HepG2 (cell line): ENCODE results near the gene NADK2. TPM values are rescaled to one million over a fixed set of nuclear protein-coding genes. Genes with fewer than 3 reads are reported as not detected.

Experiments used
- BHLHE40 ChIP-seq: IDR thresholded peaks from 2 replicates; pipeline ENCODE4 v1.6.1; 2011; ENCODE audit warnings: low read length, improper control_type of control experiment
- HOXA3 ChIP-seq: sonication (generic); formaldehyde crosslinking; IDR thresholded peaks from 2 replicates; pipeline ENCODE4 v1.5.0; 2020; ENCODE audit warnings: missing genetic modification reagents
- NCOA5 ChIP-seq: sonication (generic); formaldehyde crosslinking; IDR thresholded peaks from 2 replicates; pipeline ENCODE4 v1.4.0; 2020; ENCODE audit warnings: missing genetic modification reagents
- POLR2AphosphoS5 ChIP-seq: IDR thresholded peaks from 2 replicates; pipeline ENCODE4 v1.6.1; 2012; ENCODE audit warnings: low read depth, low read length
- REPIN1 ChIP-seq: sonication (generic); formaldehyde crosslinking; IDR thresholded peaks from 2 replicates; pipeline ENCODE4 v1.8.0; 2022; ENCODE audit warnings: missing genetic modification reagents, low read depth, mild to moderate bottlenecking, borderline replicate concordance
- TAF1 ChIP-seq: sonication (generic); formaldehyde crosslinking; IDR thresholded peaks from 2 replicates; pipeline ENCODE4 v1.4.0; 2020; ENCODE audit warnings: missing genetic modification reagents
- ZNF510 ChIP-seq: sonication (generic); formaldehyde crosslinking; IDR thresholded peaks from 2 replicates; pipeline ENCODE4 v1.4.0; 2020; ENCODE audit warnings: low read depth, mild to moderate bottlenecking, missing genetic modification reagents
- ZNF747 ChIP-seq: sonication (generic); formaldehyde crosslinking; IDR thresholded peaks from 2 replicates; pipeline ENCODE4 v1.8.1; 2023; ENCODE audit warnings: missing genetic modification reagents, mild to moderate bottlenecking, borderline replicate concordance
- polyA plus RNA-seq, 8 experiments: library from polyadenylated mRNA; depleted of rRNA in 3 of 8; stranded (reverse) in 7 of 8; unstranded in 1 of 8; fragments of >200 nt; fragmentation: Illumina TruSeq in 4 of 8; extraction: Trizol in 4 of 8; gene quantifications; 2 replicates each; pipeline versions ENCODE4 v1.2.1 to v1.2.3, GENCODE V29; 2011 to 2016; ENCODE audit warnings: low read depth in 4 of 8, missing spikeins in 1 of 8, mixed read lengths in 1 of 8; ENCODE audit not compliant: insufficient read depth in 1 of 8
- total RNA-seq, 5 experiments: library from RNA; depleted of rRNA; stranded (reverse); fragments of >200 nt; fragmentation: Illumina TruSeq; extraction: Trizol; gene quantifications; 2 replicates each; pipeline ENCODE4 v1.2.3, GENCODE V29; 2016; ENCODE audit warnings: low read depth in 1 of 5
- TF ChIP-seq, protein P1 (sequence below): sonication (generic); formaldehyde crosslinking; IDR thresholded peaks from 2 replicates; pipeline ENCODE4 v1.4.0; 2020; ENCODE audit warnings: mild to moderate bottlenecking, missing genetic modification reagents
- TF ChIP-seq, protein P2 (sequence below): sonication (generic); formaldehyde crosslinking; IDR thresholded peaks from 2 replicates; pipeline ENCODE4 v1.8.0; 2022; ENCODE audit warnings: mild to moderate bottlenecking, missing genetic modification reagents
- TF ChIP-seq, protein P3 (sequence below): sonication (generic); formaldehyde crosslinking; IDR thresholded peaks from 2 replicates; pipeline ENCODE4 v1.9.0; 2021; ENCODE audit warnings: mild to moderate bottlenecking, missing genetic modification reagents
- TF ChIP-seq, protein P4 (sequence below), 2 experiments: sonication (generic) in 1 of 2; formaldehyde crosslinking in 1 of 2; IDR thresholded peaks; 2 replicates each; pipeline versions ENCODE4 v1.4.0 to v1.6.1; 2018 to 2020; ENCODE audit warnings: missing genetic modification reagents in 2 of 2, borderline replicate concordance in 1 of 2, low read depth in 1 of 2, mild to moderate bottlenecking in 1 of 2, missing biosample characterization in 1 of 2

The NADK2 gene
- total and polyA plus RNA-seq, 2 of the 13 experiments (the other 11 are each of a cell fraction or from before 2014, with no cell fraction given), result 13.9 to 71.4 TPM

DNA sequence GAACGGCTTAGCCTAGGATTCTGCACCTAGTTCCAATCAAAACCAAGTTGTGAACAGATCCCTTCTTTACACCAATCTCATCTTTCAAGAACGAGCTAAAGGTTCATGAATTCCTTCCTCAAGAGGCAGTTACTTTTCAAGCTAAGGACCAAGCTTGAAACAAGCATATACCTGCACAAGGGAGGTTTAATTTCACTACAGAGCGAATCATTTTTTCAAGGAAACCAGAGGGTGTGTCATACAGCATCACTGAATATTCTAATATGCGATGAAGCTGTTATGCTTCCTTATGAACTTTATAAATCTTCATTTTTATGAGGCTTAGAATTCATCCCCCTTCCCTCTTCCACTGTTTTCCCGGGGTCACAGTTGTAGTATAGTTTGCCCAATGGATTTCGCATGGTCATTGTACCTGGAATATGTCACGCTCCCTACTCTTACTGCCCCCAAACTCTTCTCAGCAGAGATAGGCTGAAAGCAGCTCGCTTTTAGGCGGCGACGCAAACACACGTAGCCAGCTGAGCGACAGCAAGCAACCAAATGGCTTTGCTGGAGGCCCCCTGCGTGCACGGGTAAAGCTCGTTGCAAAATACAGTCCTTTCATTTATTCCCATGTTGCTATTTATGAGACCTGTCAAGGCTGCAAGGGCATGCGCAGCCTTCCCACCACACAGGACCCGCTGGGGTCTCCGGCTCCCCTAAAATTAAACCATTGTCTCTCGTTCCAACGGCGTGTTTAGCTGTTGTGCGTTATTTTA is 90.9 kb downstream of the NADK2 start (continued):
- TF ChIP-seq, protein P1, sequence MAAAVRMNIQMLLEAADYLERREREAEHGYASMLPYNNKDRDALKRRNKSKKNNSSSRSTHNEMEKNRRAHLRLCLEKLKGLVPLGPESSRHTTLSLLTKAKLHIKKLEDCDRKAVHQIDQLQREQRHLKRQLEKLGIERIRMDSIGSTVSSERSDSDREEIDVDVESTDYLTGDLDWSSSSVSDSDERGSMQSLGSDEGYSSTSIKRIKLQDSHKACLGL, result no peak
- TF ChIP-seq BHLHE40 (no peak), POLR2AphosphoS5 (peak; percentile 58), TAF1 (CRISPR knock-in tag) (no peak), ZNF510 (CRISPR knock-in tag) (no peak), ZNF747 (CRISPR knock-in tag) (no peak), REPIN1 (CRISPR knock-in tag) (no peak; the same call in 1 of the 2 replicates), HOXA3 (CRISPR knock-in tag) (peak; percentile 59; the same call in 1 of the 2 replicates), NCOA5 (CRISPR knock-in tag) (no peak)
- TF ChIP-seq, protein P2, sequence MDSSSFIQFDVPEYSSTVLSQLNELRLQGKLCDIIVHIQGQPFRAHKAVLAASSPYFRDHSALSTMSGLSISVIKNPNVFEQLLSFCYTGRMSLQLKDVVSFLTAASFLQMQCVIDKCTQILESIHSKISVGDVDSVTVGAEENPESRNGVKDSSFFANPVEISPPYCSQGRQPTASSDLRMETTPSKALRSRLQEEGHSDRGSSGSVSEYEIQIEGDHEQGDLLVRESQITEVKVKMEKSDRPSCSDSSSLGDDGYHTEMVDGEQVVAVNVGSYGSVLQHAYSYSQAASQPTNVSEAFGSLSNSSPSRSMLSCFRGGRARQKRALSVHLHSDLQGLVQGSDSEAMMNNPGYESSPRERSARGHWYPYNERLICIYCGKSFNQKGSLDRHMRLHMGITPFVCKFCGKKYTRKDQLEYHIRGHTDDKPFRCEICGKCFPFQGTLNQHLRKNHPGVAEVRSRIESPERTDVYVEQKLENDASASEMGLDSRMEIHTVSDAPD (CRISPR knock-in tag), result no peak
- TF ChIP-seq, protein P3, sequence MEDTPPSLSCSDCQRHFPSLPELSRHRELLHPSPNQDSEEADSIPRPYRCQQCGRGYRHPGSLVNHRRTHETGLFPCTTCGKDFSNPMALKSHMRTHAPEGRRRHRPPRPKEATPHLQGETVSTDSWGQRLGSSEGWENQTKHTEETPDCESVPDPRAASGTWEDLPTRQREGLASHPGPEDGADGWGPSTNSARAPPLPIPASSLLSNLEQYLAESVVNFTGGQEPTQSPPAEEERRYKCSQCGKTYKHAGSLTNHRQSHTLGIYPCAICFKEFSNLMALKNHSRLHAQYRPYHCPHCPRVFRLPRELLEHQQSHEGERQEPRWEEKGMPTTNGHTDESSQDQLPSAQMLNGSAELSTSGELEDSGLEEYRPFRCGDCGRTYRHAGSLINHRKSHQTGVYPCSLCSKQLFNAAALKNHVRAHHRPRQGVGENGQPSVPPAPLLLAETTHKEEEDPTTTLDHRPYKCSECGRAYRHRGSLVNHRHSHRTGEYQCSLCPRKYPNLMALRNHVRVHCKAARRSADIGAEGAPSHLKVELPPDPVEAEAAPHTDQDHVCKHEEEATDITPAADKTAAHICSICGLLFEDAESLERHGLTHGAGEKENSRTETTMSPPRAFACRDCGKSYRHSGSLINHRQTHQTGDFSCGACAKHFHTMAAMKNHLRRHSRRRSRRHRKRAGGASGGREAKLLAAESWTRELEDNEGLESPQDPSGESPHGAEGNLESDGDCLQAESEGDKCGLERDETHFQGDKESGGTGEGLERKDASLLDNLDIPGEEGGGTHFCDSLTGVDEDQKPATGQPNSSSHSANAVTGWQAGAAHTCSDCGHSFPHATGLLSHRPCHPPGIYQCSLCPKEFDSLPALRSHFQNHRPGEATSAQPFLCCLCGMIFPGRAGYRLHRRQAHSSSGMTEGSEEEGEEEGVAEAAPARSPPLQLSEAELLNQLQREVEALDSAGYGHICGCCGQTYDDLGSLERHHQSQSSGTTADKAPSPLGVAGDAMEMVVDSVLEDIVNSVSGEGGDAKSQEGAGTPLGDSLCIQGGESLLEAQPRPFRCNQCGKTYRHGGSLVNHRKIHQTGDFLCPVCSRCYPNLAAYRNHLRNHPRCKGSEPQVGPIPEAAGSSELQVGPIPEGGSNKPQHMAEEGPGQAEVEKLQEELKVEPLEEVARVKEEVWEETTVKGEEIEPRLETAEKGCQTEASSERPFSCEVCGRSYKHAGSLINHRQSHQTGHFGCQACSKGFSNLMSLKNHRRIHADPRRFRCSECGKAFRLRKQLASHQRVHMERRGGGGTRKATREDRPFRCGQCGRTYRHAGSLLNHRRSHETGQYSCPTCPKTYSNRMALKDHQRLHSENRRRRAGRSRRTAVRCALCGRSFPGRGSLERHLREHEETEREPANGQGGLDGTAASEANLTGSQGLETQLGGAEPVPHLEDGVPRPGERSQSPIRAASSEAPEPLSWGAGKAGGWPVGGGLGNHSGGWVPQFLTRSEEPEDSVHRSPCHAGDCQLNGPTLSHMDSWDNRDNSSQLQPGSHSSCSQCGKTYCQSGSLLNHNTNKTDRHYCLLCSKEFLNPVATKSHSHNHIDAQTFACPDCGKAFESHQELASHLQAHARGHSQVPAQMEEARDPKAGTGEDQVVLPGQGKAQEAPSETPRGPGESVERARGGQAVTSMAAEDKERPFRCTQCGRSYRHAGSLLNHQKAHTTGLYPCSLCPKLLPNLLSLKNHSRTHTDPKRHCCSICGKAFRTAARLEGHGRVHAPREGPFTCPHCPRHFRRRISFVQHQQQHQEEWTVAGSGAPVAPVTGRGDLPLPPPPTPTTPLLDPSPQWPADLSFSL (CRISPR knock-in tag), result no peak
- TF ChIP-seq, protein P4, sequence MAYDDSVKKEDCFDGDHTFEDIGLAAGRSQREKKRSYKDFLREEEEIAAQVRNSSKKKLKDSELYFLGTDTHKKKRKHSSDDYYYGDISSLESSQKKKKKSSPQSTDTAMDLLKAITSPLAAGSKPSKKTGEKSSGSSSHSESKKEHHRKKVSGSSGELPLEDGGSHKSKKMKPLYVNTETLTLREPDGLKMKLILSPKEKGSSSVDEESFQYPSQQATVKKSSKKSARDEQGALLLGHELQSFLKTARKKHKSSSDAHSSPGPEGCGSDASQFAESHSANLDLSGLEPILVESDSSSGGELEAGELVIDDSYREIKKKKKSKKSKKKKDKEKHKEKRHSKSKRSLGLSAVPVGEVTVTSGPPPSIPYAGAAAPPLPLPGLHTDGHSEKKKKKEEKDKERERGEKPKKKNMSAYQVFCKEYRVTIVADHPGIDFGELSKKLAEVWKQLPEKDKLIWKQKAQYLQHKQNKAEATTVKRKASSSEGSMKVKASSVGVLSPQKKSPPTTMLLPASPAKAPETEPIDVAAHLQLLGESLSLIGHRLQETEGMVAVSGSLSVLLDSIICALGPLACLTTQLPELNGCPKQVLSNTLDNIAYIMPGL (CRISPR knock-in tag; IDR thresholded peaks at IDR 0.05; ENCODE audit: borderline replicate concordance in 1 of 2, low read depth in 1 of 2), result no peak
